ENCODE data around the gene PLB1. TPM values are rescaled to one million over a fixed set of nuclear protein-coding genes. Genes with fewer than 3 reads are reported as not detected.

Gene PLB1
- total RNA-seq, 2 experiments from 2014 or later: 1.3 to 1.6 TPM

- Mint-ChIP-seq H3K27ac (no peak overlapping the region), H3K9me3 (no peaks in the 10 kb centered on the region), H3K27me3 (no peaks in the 10 kb centered on the region), H3K4me1 (ENCODE audit: low read depth) (peaks cover 32% of the 10 kb centered on the region), H3K4me3 (no peak overlapping the region), H3K36me3 (ENCODE audit: low read depth) (no peaks in the 10 kb centered on the region)
- DNase-seq (no peak), ATAC-seq (ENCODE audit: poor library complexity) (no peak)
- Histone ChIP-seq H3K27me3 (ENCODE audit: control insufficient read depth in 1 of 2, insufficient read depth in 2 of 2, low read length in 2 of 2) (no peaks in the 10 kb centered on the region), H3K4me3 (ENCODE audit: low read length) (no peak overlapping the region), H3K9me3 (ENCODE audit: control insufficient read depth in 1 of 2, insufficient read depth in 1 of 2, low read length in 2 of 2) (no peaks in the 10 kb centered on the region), H3K36me3 (ENCODE audit: insufficient read depth, low read length) (no peaks in the 10 kb centered on the region), H3K4me1 (ENCODE audit: insufficient read depth, low read length) (peaks cover 31% of the 10 kb centered on the region), H3K27ac (ENCODE audit: low read depth in 1 of 2, low read length in 2 of 2) (no peak overlapping the region)
- intact Hi-C loops (cut with DNase I, micrococcal nuclease): no loop called here
- ChIA-PET CTCF (interaction anchor here (0.8 to 2.8 kb wide), 4 partner anchors 9 to 40 kb away, joined by 3 to 17 read pairs (median 6); no protein-coding TSS in a partner anchor), POLR2A (interaction anchor here (1.0 to 1.4 kb wide), 2 partner anchors 12 to 145 kb away, joined by 4 to 8 read pairs; partner anchors contain the start of gene PPP1CB)
- no peak for TF ChIP-seq CTCF (IDR thresholded peaks at IDR 0.05)
Observed at GRCh38 chr2:28606986-28607441, 111.2 kb downstream of the PLB1 start.

GRCh38 chr2:28607730-28608499 is 112.1 kb downstream of the PLB1 start:
- no peak overlapping the region for H3K27ac Mint-ChIP-seq
- no peaks in the 10 kb centered on the region for H3K27me3 ChIP-seq (ENCODE audit: control insufficient read depth in 1 of 2, insufficient read depth in 2 of 2, low read length in 2 of 2)
- no peak for TF ChIP-seq CTCF (IDR thresholded peaks at IDR 0.05)
- H3K4me3 Mint-ChIP-seq: no peak overlapping the region
- intact Hi-C loops (cut with DNase I, micrococcal nuclease): no loop called here
- ChIA-PET CTCF (interaction anchor here (0.8 to 2.8 kb wide), 5 partner anchors 8 to 41 kb away, joined by 3 to 17 read pairs (median 6); no protein-coding TSS in a partner anchor), POLR2A (interaction anchor here (1.0 kb wide), 1 partner anchor 21 kb away, joined by 3 read pairs; no protein-coding TSS in a partner anchor)
- H3K4me1 ChIP-seq (ENCODE audit: insufficient read depth, low read length): peaks cover 31% of the 10 kb centered on the region
- no peak overlapping the region for H3K4me3 ChIP-seq (ENCODE audit: low read length)
- H3K9me3 ChIP-seq (ENCODE audit: control insufficient read depth in 1 of 2, insufficient read depth in 1 of 2, low read length in 2 of 2): no peaks in the 10 kb centered on the region
- H3K9me3 Mint-ChIP-seq: no peaks in the 10 kb centered on the region
- ATAC-seq (ENCODE audit: poor library complexity): no peak
- H3K36me3 Mint-ChIP-seq (ENCODE audit: low read depth): no peaks in the 10 kb centered on the region
- peaks cover 31% of the 10 kb centered on the region for H3K4me1 Mint-ChIP-seq (ENCODE audit: low read depth)
- no peaks in the 10 kb centered on the region for H3K36me3 ChIP-seq (ENCODE audit: insufficient read depth, low read length)
- no peak for DNase-seq
- no peaks in the 10 kb centered on the region for H3K27me3 Mint-ChIP-seq
- H3K27ac ChIP-seq (ENCODE audit: low read depth in 1 of 2, low read length in 2 of 2): no peak overlapping the region

GRCh38 chr2:28608500-28609424 is 112.9 kb downstream of the PLB1 start:
- ATAC-seq (ENCODE audit: poor library complexity) (no peak), DNase-seq (no peak)
- intact Hi-C loops (cut with DNase I, micrococcal nuclease): no loop called here
- Mint-ChIP-seq H3K27ac (no peak overlapping the region), H3K36me3 (ENCODE audit: low read depth) (no peaks in the 10 kb centered on the region), H3K9me3 (no peaks in the 10 kb centered on the region), H3K27me3 (no peaks in the 10 kb centered on the region), H3K4me1 (ENCODE audit: low read depth) (peaks cover 22% of the 10 kb centered on the region), H3K4me3 (no peak overlapping the region)
- H3K36me3 ChIP-seq (ENCODE audit: insufficient read depth, low read length): no peaks in the 10 kb centered on the region
- peaks cover 33% of the 10 kb centered on the region for H3K4me1 ChIP-seq (ENCODE audit: insufficient read depth, low read length)
- H3K4me3 ChIP-seq (ENCODE audit: low read length): no peak overlapping the region
- POLR2A ChIA-PET: interaction anchor here (1.0 to 1.5 kb wide), 3 partner anchors 13 to 22 kb away, joined by 3 to 8 read pairs (median 3); no protein-coding TSS in a partner anchor
- no peaks in the 10 kb centered on the region for H3K9me3 ChIP-seq (ENCODE audit: control insufficient read depth in 1 of 2, insufficient read depth in 1 of 2, low read length in 2 of 2)
- no peaks in the 10 kb centered on the region for H3K27me3 ChIP-seq (ENCODE audit: control insufficient read depth in 1 of 2, insufficient read depth in 2 of 2, low read length in 2 of 2)
- H3K27ac ChIP-seq (ENCODE audit: low read depth in 1 of 2, low read length in 2 of 2): no peak overlapping the region
- no peak for TF ChIP-seq CTCF (IDR thresholded peaks at IDR 0.05)
- CTCF ChIA-PET: interaction anchor here (1.9 to 2.8 kb wide), 2 partner anchors 15 to 42 kb away, joined by 6 to 9 read pairs; no protein-coding TSS in a partner anchor

Data from CD4-positive, alpha-beta T cell (primary cell).